K562 (cell line): ENCODE results near the gene GNS. TPM values are rescaled to one million over a fixed set of nuclear protein-coding genes. Genes with fewer than 3 reads are reported as not detected.

Source experiments
- ASH1L ChIP-seq: fragments of 450-650 bp; IDR thresholded peaks from 2 replicates; pipeline ENCODE4 v1.6.1; 2018; ENCODE audit warnings: borderline replicate concordance, mild to moderate bottlenecking, low read depth; ENCODE audit not compliant: partially characterized antibody
- ATF3 ChIP-seq, 2 experiments: fragments of 450-650 bp in 1 of 2; sonication (generic) in 1 of 2; formaldehyde crosslinking in 1 of 2; IDR thresholded peaks in 1 of 2; conservative IDR thresholded peaks in 1 of 2; 2 replicates each; pipeline versions ENCODE4 v1.6.1 to v1.8.1; 2016 to 2023; ENCODE audit warnings: mild to moderate bottlenecking in 2 of 2, moderate library complexity in 2 of 2, inconsistent platforms in 1 of 2, missing genetic modification reagents in 1 of 2
- CBFA2T3 ChIP-seq: fragments of 450-650 bp; IDR thresholded peaks from 2 replicates; pipeline ENCODE4 v1.6.1; 2017
- CEBPZ ChIP-seq: fragments of 150-350 bp; IDR thresholded peaks from 2 replicates; pipeline ENCODE4 v1.6.1; 2014; ENCODE audit warnings: low read depth, mild to moderate bottlenecking, low read length, borderline replicate concordance
- ELK1 ChIP-seq: sonication (generic); formaldehyde crosslinking; IDR thresholded peaks from 2 replicates; pipeline ENCODE4 v1.8.1; 2022; ENCODE audit warnings: missing genetic modification reagents
- GABPA ChIP-seq: fragments of 200-800 bp; sonication (Bioruptor generic); conservative IDR thresholded peaks from 2 replicates; pipeline ENCODE4 v1.6.1; 2016; ENCODE audit warnings: low read depth, missing genetic modification characterization, missing compliant biosample characterization
- HMGN3 ChIP-seq: IDR thresholded peaks from 2 replicates; pipeline ENCODE4 v1.6.1; 2011; ENCODE audit warnings: borderline replicate concordance, low read depth, mild to moderate bottlenecking, mixed read lengths, low read length; ENCODE audit not compliant: insufficient read length; ENCODE audit errors: extremely low read depth
- KLF10 ChIP-seq: fragments of 250-450 bp; sonication (Bioruptor Pico); IDR thresholded peaks from 2 replicates; pipeline ENCODE4 v1.6.1; 2021; ENCODE audit warnings: matching md5 sums
- MYC ChIP-seq, 2 experiments: fragments of 250-450 bp in 1 of 2; sonication (Bioruptor Pico) in 1 of 2; IDR thresholded peaks; 2 replicates each; pipeline versions ENCODE4 v1.5.1 to v1.6.1; 2012 to 2021; ENCODE audit warnings: low read depth in 2 of 2, borderline replicate concordance in 1 of 2, improper control_type of control experiment in 1 of 2, low read length in 1 of 2, mild to moderate bottlenecking in 1 of 2, moderate library complexity in 1 of 2
- NCOR1 ChIP-seq: fragments of 450-650 bp; IDR thresholded peaks from 2 replicates; pipeline ENCODE4 v1.6.1; 2016; ENCODE audit warnings: mild to moderate bottlenecking, moderate library complexity
- PTRF ChIP-seq: fragments of 450-650 bp; IDR thresholded peaks from 2 replicates; pipeline ENCODE4 v1.6.1; 2016; ENCODE audit warnings: mild to moderate bottlenecking, missing genetic modification characterization, missing compliant biosample characterization
- TRIM24 ChIP-seq, 2 experiments: fragments of 450-650 bp; IDR thresholded peaks; 2 replicates each; pipeline ENCODE4 v1.6.1; 2016
- TSHZ1 ChIP-seq: fragments of 250-450 bp; sonication (Bioruptor Pico); IDR thresholded peaks from 2 replicates; pipeline ENCODE4 v1.4.0; 2020; ENCODE audit warnings: mild to moderate bottlenecking, moderate library complexity
- ZBTB26 ChIP-seq: fragments of 450-650 bp; formaldehyde crosslinking; IDR thresholded peaks from 2 replicates; pipeline ENCODE4 v1.4.0; 2022; ENCODE audit warnings: missing genetic modification characterization
- ZBTB8A ChIP-seq: fragments of 450-650 bp; IDR thresholded peaks from 2 replicates; pipeline ENCODE4 v1.6.1; 2018; ENCODE audit warnings: mild to moderate bottlenecking, moderate library complexity; ENCODE audit not compliant: partially characterized antibody
- ZNF282 ChIP-seq: sonication (generic); formaldehyde crosslinking; IDR thresholded peaks from 2 replicates; pipeline ENCODE4 v1.8.1; 2023; ENCODE audit warnings: missing genetic modification reagents
- ZNF316 ChIP-seq: fragments of 450-650 bp; IDR thresholded peaks from 2 replicates; pipeline ENCODE4 v1.6.1; 2016
- ZNF57 ChIP-seq: fragments of 450-650 bp; formaldehyde crosslinking; IDR thresholded peaks from 2 replicates; pipeline ENCODE4 v1.4.0; 2020; ENCODE audit warnings: mild to moderate bottlenecking, moderate library complexity
- polyA plus RNA-seq, 8 experiments: library from polyadenylated mRNA; depleted of rRNA in 4 of 8; stranded (reverse) in 5 of 8; unstranded in 3 of 8; fragments of >200 nt; fragmentation: Nextera tagmentation in 2 of 8; fragmentation: Illumina TruSeq in 1 of 8; extraction: Ambion mirVana in 2 of 8; extraction: Trizol in 1 of 8; gene quantifications; 2 replicates each; pipeline versions ENCODE4 v1.2.1 to v1.2.3, GENCODE V29; 2011 to 2014; ENCODE audit warnings: inconsistent platforms in 1 of 8, missing spikeins in 1 of 8
- total RNA-seq, 7 experiments: library from RNA; depleted of rRNA in 6 of 7; stranded (reverse); fragments of >200 nt in 6 of 7; fragmentation: Illumina TruSeq in 2 of 7; extraction: Trizol in 2 of 7; gene quantifications; 2 replicates each; pipeline versions ENCODE4 v1.2.1 to v1.2.3, GENCODE V29; 2011 to 2021; ENCODE audit warnings: low replicate concordance in 1 of 7

GNS gene
- total and polyA plus RNA-seq, 9 of the 15 experiments (the other 6 are each of a cell fraction or from before 2014, with no cell fraction given): 4.6 to 30.3 (median 18.9) TPM

GRCh38 chr12:64737539-64737938 lies 21.7 kb downstream of the GNS start (continued):
- no peak for TF ChIP-seq ELK1 (CRISPR knock-in tag)
- no peak for TF ChIP-seq ZBTB26 (CRISPR knock-in tag)
- no peak for TF ChIP-seq ZBTB8A
- TF ChIP-seq CBFA2T3: no peak
- no peak for TF ChIP-seq ZNF57
- peak; percentile 51; the same call in 1 of the 2 replicates for TF ChIP-seq GABPA
- TF ChIP-seq ZNF316: peak; percentile 79
- no peak for TF ChIP-seq ASH1L
- TF ChIP-seq HMGN3: no peak
- no peak for TF ChIP-seq CEBPZ
- no peak for TF ChIP-seq PTRF
- no peak for TF ChIP-seq KLF10 (CRISPR knock-in tag)
- TF ChIP-seq TSHZ1: no peak
- TF ChIP-seq ZNF282: no peak
- TF ChIP-seq TRIM24 (IDR thresholded peaks at IDR 0.05): peak in 1 of 2 experiments; percentile 43; a peak in 2 of 4 replicates
- peak; percentile 66 for TF ChIP-seq ATF3 (IDR thresholded peaks at IDR 0.05)
- no peak for TF ChIP-seq ATF3 (CRISPR knock-in tag; conservative IDR thresholded peaks at IDR 0.05)
- TF ChIP-seq MYC (IDR thresholded peaks at IDR 0.05; ENCODE audit: low read depth, low read length): peak; percentile 62; the same call in 1 of the 2 replicates
- no peak for TF ChIP-seq MYC (CRISPR knock-in tag; IDR thresholded peaks at IDR 0.05; ENCODE audit: borderline replicate concordance, low read depth)
- TF ChIP-seq NCOR1: no peak
